Neural cell (in vitro differentiated cells): ENCODE results near the gene HSD11B1L.

ENCODE experiments used
- CTCF ChIP-seq: fragments of 450-650 bp; IDR thresholded peaks from 2 replicates; pipeline ENCODE4 v1.5.1; 2014; ENCODE audit warnings: antibody characterized with exemption, mild to moderate bottlenecking, moderate library complexity; ENCODE audit not compliant: poor library complexity, severe bottlenecking
- EP300 ChIP-seq: fragments of 450-650 bp; conservative IDR thresholded peaks from 2 replicates; pipeline ENCODE4 v1.6.1; 2014; ENCODE audit warnings: antibody characterized with exemption, mild to moderate bottlenecking, moderate library complexity; ENCODE audit not compliant: poor library complexity, severe bottlenecking
- EZH2 ChIP-seq: fragments of 200-600, 300-800 bp; shearing (Covaris generic), sonication (generic); IDR thresholded peaks from 2 replicates; pipeline ENCODE4 v1.6.1; 2014; ENCODE audit warnings: antibody characterized with exemption, low read length, borderline replicate concordance, mild to moderate bottlenecking; ENCODE audit not compliant: insufficient read depth, poor library complexity, severe bottlenecking
- POLR2AphosphoS5 ChIP-seq: IDR thresholded peaks from 2 replicates; pipeline ENCODE4 v1.6.1; 2012
- TAF1 ChIP-seq: IDR thresholded peaks from 2 replicates; pipeline ENCODE4 v1.6.1; 2012; ENCODE audit warnings: low read depth

GRCh38 chr19:5676772-5677105 lies 4.1 kb upstream of the HSD11B1L start:
- TF ChIP-seq POLR2AphosphoS5: no peak
- no peak for TF ChIP-seq CTCF
- no peak for TF ChIP-seq TAF1
- no peak for TF ChIP-seq EP300
- TF ChIP-seq EZH2: no peak
